Measurements from ENCODE around the gene MRPL44. TPM values are rescaled to one million over a fixed set of nuclear protein-coding genes. Genes with fewer than 3 reads are reported as not detected.
"Not testable (repeated sequence)": the region's sequence is repeated elsewhere in the genome, so short reads cannot be mapped to it uniquely, and the experiment has no call there.

Gene MRPL44
- total RNA-seq, 3 donors from 2014 or later, result 23.8 to 31.9 (median 27.6) TPM

- H3K4me3 ChIP-seq, result no peak overlapping the region
- H3K4me1 ChIP-seq (ENCODE audit: low read depth), result peaks cover 23% of the 10 kb centered on the region
- H3K36me3 ChIP-seq (ENCODE audit: low read depth), result no peaks in the 10 kb centered on the region
- no peak for TF ChIP-seq CTCF (IDR thresholded peaks at IDR 0.05)
- H3K9me3 ChIP-seq, result no peaks in the 10 kb centered on the region
- intact Hi-C loops (cut with DNase I, micrococcal nuclease), result no loop called here
- DNase-seq, result no peak
- ATAC-seq, result no peak
Observed at GRCh38 chr2:223937535-223937934, 19.7 kb upstream of the MRPL44 start.

GRCh38 chr2:223939438-223939837, 17.8 kb upstream of the MRPL44 start:
- H3K4me1 ChIP-seq (ENCODE audit: low read depth), result peaks cover 34% of the 10 kb centered on the region
- H3K9me3 ChIP-seq; DNase-seq; ATAC-seq; H3K4me3 ChIP-seq; H3K36me3 ChIP-seq (ENCODE audit: low read depth); intact Hi-C loops (cut with DNase I, micrococcal nuclease): not testable (repeated sequence)

GRCh38 chr2:223941579-223942277, 15.5 kb upstream of the MRPL44 start:
- Histone ChIP-seq H3K9me3 (no peaks in the 10 kb centered on the region), H3K4me3 (no peak overlapping the region), H3K4me1 (ENCODE audit: low read depth) (peaks cover 35% of the 10 kb centered on the region), H3K36me3 (ENCODE audit: low read depth) (no peaks in the 10 kb centered on the region)
- DNase-seq (peak in 1 of 3 donors; percentile 35), ATAC-seq (peak; percentile 37)
- intact Hi-C loops (cut with DNase I, micrococcal nuclease), result no loop called here
- TF ChIP-seq CTCF (IDR thresholded peaks at IDR 0.05), result no peak

GRCh38 chr2:223943135-223943534, 14.1 kb upstream of the MRPL44 start:
- no peak overlapping the region for H3K4me3 ChIP-seq
- no peak for TF ChIP-seq CTCF (IDR thresholded peaks at IDR 0.05)
- intact Hi-C loops (cut with DNase I, micrococcal nuclease), result no loop called here
- no peaks in the 10 kb centered on the region for H3K9me3 ChIP-seq
- ATAC-seq, result peak; percentile 1
- no peaks in the 10 kb centered on the region for H3K36me3 ChIP-seq (ENCODE audit: low read depth)
- no peak for DNase-seq
- H3K4me1 ChIP-seq (ENCODE audit: low read depth), result peaks cover 23% of the 10 kb centered on the region

GRCh38 chr2:223943561-223944008, 13.7 kb upstream of the MRPL44 start:
- ATAC-seq, result peak; percentile 72

More at GRCh38 chr2:223943561-223944008, 13.7 kb upstream of the MRPL44 start:
- H3K36me3 ChIP-seq (ENCODE audit: low read depth), result no peaks in the 10 kb centered on the region
- DNase-seq, result peak in 2 of 3 donors; percentile 54 to 80
- intact Hi-C loops (cut with DNase I, micrococcal nuclease), result no loop called here
- no peak for TF ChIP-seq CTCF (IDR thresholded peaks at IDR 0.05)
- H3K9me3 ChIP-seq, result no peaks in the 10 kb centered on the region
- H3K4me3 ChIP-seq, result no peak overlapping the region
- peaks cover 23% of the 10 kb centered on the region for H3K4me1 ChIP-seq (ENCODE audit: low read depth)
